Smooth muscle cell (in vitro differentiated cells): ENCODE data around the gene MTHFD2. TPM values are rescaled to one million over a fixed set of nuclear protein-coding genes. Genes with fewer than 3 reads are reported as not detected.

Experiments used
- DNase-seq: peaks from one replicate; lab custom pipeline; 2025; ENCODE audit not compliant: unreplicated experiment; lab: John Stamatoyannopoulos, UW
- H2AFZ ChIP-seq: fragments of 200-600 bp; sonication (generic); 2 replicates; pipeline ENCODE4 v1.6.0; 2016; ENCODE audit warnings: antibody characterized with exemption, low read depth, mild to moderate bottlenecking
- H3F3A ChIP-seq: fragments of 200-600 bp; sonication (generic); 2 replicates; pipeline ENCODE4 v1.6.0; 2017; ENCODE audit warnings: antibody characterized with exemption, low read depth
- H3K27ac ChIP-seq: fragments of 200-600 bp; sonication (generic); 2 replicates; pipeline ENCODE4 v1.5.1; 2016; ENCODE audit warnings: low read depth, mild to moderate bottlenecking
- H3K27me3 ChIP-seq: fragments of 200-600 bp; sonication (generic); 2 replicates; pipeline ENCODE4 v1.6.1; 2016; ENCODE audit warnings: low read depth, mild to moderate bottlenecking
- H3K36me3 ChIP-seq: fragments of 200-600 bp; sonication (generic); 2 replicates; pipeline ENCODE4 v1.5.1; 2016; ENCODE audit warnings: low read depth
- H3K4me1 ChIP-seq: fragments of 200-600 bp; sonication (generic); 2 replicates; pipeline ENCODE4 v1.5.1; 2016; ENCODE audit warnings: low read depth
- H3K4me2 ChIP-seq: fragments of 200-600 bp; sonication (generic); 2 replicates; pipeline ENCODE4 v1.6.0; 2016; ENCODE audit warnings: mild to moderate bottlenecking
- H3K4me3 ChIP-seq: fragments of 200-600 bp; sonication (generic); 2 replicates; pipeline ENCODE4 v1.5.1; 2016; ENCODE audit warnings: mild to moderate bottlenecking
- H3K79me2 ChIP-seq: fragments of 200-600 bp; sonication (generic); 2 replicates; pipeline ENCODE4 v1.6.0; 2016; ENCODE audit warnings: low read depth, mild to moderate bottlenecking
- H3K9ac ChIP-seq: fragments of 200-600 bp; sonication (generic); 2 replicates; pipeline ENCODE4 v1.6.0; 2016; ENCODE audit warnings: low read depth
- H3K9me3 ChIP-seq: fragments of 200-600 bp; sonication (generic); replicated peaks from 2 replicates; pipeline ENCODE4 v1.5.1; 2016; ENCODE audit warnings: low read depth
- H4K20me1 ChIP-seq: fragments of 200-600 bp; sonication (generic); 2 replicates; pipeline ENCODE4 v1.6.0; 2016; ENCODE audit warnings: low read depth
- CTCF ChIP-seq: fragments of 200-600 bp; sonication (generic); IDR thresholded peaks from 2 replicates; pipeline ENCODE4 v1.5.1; 2017; ENCODE audit warnings: borderline replicate concordance, mild to moderate bottlenecking, antibody characterized with exemption; ENCODE audit not compliant: insufficient read depth, poor library complexity, severe bottlenecking
- WGBS: methylation state at CpG from one replicate; pipeline ENCODE4 v1.1.7; 2016; ENCODE audit warnings: low lambda C conversion rate; 5-methylcytosine and 5-hydroxymethylcytosine counted together
- polyA plus RNA-seq: library from polyadenylated mRNA; unstranded; fragments of >200 nt; fragmentation: Nextera tagmentation; extraction: Ambion mirVana; gene quantifications from 2 replicates; pipeline ENCODE4 v1.2.1, GENCODE V29; 2016
- total RNA-seq: library from RNA; depleted of rRNA; stranded (reverse); fragments of >200 nt; gene quantifications from 2 replicates; pipeline ENCODE4 v1.2.3, GENCODE V29; 2014

Gene MTHFD2
- total and polyA plus RNA-seq, 2 experiments from 2014 or later, result 63.6 to 136 TPM

- DNase-seq, result peak; percentile 85
- Histone ChIP-seq H3F3A (peaks cover 9% of the 10 kb centered on the region), H3K4me1 (peaks cover 11% of the 10 kb centered on the region), H3K4me2 (peak within 1 kb of the TSS; percentile 99), H3K9ac (peak within 1 kb of the TSS; percentile 98), H3K4me3 (peak within 1 kb of the TSS; percentile 97), H4K20me1 (peaks cover 47% of the 10 kb centered on the region), H2AFZ (peak within 1 kb of the TSS; percentile 89), H3K79me2 (peaks cover 50% of the 10 kb centered on the region), H3K9me3 (no peaks in the 10 kb centered on the region), H3K27me3 (no peaks in the 10 kb centered on the region), H3K36me3 (no peaks in the 10 kb centered on the region), H3K27ac (peak within 1 kb of the TSS; percentile 95)
- TF ChIP-seq CTCF, result no peak
- WGBS, result under 1% methylated on average over 83 of the region's 84 CpGs
These were observed 20.0 kb upstream of the MTHFD2 start, which contains the start of gene MOB1A for GRCh38 chr2:74178211-74179062. MOB1A (minus strand) TSS chr2:74178879; CDS start chr2:74178674, 205 bp downstream.

GRCh38 chr2:74179063-74179865 lies 19.2 kb upstream of the MTHFD2 start:
- DNase-seq, result no peak
- no peak overlapping the region for H3K9ac ChIP-seq
- peaks cover 42% of the 10 kb centered on the region for H3K79me2 ChIP-seq
- peak; percentile 36 for TF ChIP-seq CTCF
- no peaks in the 10 kb centered on the region for H3K36me3 ChIP-seq
- peak overlapping the region; percentile 57 for H2AFZ ChIP-seq
- peak overlapping the region; percentile 97 for H3K4me3 ChIP-seq
- peaks cover 11% of the 10 kb centered on the region for H3K4me1 ChIP-seq
- 53% methylated on average over 20 of the region's 25 CpGs for WGBS
- H3K9me3 ChIP-seq, result no peaks in the 10 kb centered on the region
- H3K27ac ChIP-seq, result no peak overlapping the region
- H4K20me1 ChIP-seq, result peaks cover 39% of the 10 kb centered on the region
- H3K4me2 ChIP-seq, result peak overlapping the region; percentile 99
- no peaks in the 10 kb centered on the region for H3K27me3 ChIP-seq
- H3F3A ChIP-seq, result peaks cover 9% of the 10 kb centered on the region

GRCh38 chr2:74181739-74182138 lies 16.7 kb upstream of the MTHFD2 start:
- Histone ChIP-seq H3K9me3 (no peaks in the 10 kb centered on the region), H3K4me2 (no peak overlapping the region), H4K20me1 (peaks cover 14% of the 10 kb centered on the region), H3K27me3 (no peaks in the 10 kb centered on the region), H3K4me3 (no peak overlapping the region), H3K27ac (no peak overlapping the region), H3K36me3 (no peaks in the 10 kb centered on the region), H3K79me2 (peaks cover 17% of the 10 kb centered on the region), H2AFZ (peak overlapping the region; percentile 79), H3K4me1 (peaks cover 11% of the 10 kb centered on the region), H3K9ac (no peak overlapping the region), H3F3A (peaks cover 9% of the 10 kb centered on the region)
- 61% methylated on average over 7 of the region's 7 CpGs for WGBS
- DNase-seq, result no peak
- TF ChIP-seq CTCF, result no peak
